Measurements from ENCODE around the gene NR2C2.
A peak's percentile ranks its signal among the peaks of the same experiment; 100 is the strongest.

Gene NR2C2

GRCh38 chr3:15065550-15066007 is 118.2 kb downstream of the NR2C2 start:
- no peak for DNase-seq

GRCh38 chr3:15066467-15066866 is 119.1 kb downstream of the NR2C2 start:
- DNase-seq, result no peak

- DNase-seq, result no peak
Observed at GRCh38 chr3:15069441-15069840, 122.1 kb downstream of the NR2C2 start.

- DNase-seq, result no peak
Observed at GRCh38 chr3:15071699-15072098, 124.3 kb downstream of the NR2C2 start.

- DNase-seq, result no peak
Observed at GRCh38 chr3:15074500-15074899, 127.1 kb downstream of the NR2C2 start.

- no peak for DNase-seq
Observed at GRCh38 chr3:15079091-15079490, 131.7 kb downstream of the NR2C2 start.

- no peak for DNase-seq
Observed at GRCh38 chr3:15081960-15082664, 134.7 kb downstream of the NR2C2 start.

- no peak for DNase-seq
Observed at GRCh38 chr3:15083252-15083651, 135.9 kb downstream of the NR2C2 start.

- no peak for DNase-seq
Observed at GRCh38 chr3:15086263-15086662, 138.9 kb downstream of the NR2C2 start.

GRCh38 chr3:15086699-15087098 is 139.3 kb downstream of the NR2C2 start:
- DNase-seq, result no peak

- DNase-seq, result no peak
Observed at GRCh38 chr3:15089201-15089600, 141.8 kb downstream of the NR2C2 start.

- no peak for DNase-seq
Observed at GRCh38 chr3:15091575-15091974, 144.2 kb downstream of the NR2C2 start.

GRCh38 chr3:15092686-15093085 is 145.3 kb downstream of the NR2C2 start:
- DNase-seq, result no peak

GRCh38 chr3:15094187-15094875 is 146.9 kb downstream of the NR2C2 start:
- DNase-seq, result no peak

- DNase-seq, result no peak
Observed at GRCh38 chr3:15096046-15096445, 148.7 kb downstream of the NR2C2 start.

- DNase-seq, result peak; percentile 36
Observed at GRCh38 chr3:15097891-15098290, 150.5 kb downstream of the NR2C2 start.
